GM12891 (cell line): ENCODE measurements around the gene AKAP5.

ENCODE experiments used
- PAX5 ChIP-seq: IDR thresholded peaks from 2 replicates; pipeline ENCODE4 v1.6.1; 2011; ENCODE audit warnings: low read length, moderate library complexity, mild to moderate bottlenecking; ENCODE audit not compliant: insufficient read depth, severe bottlenecking
- POLR2A ChIP-seq: IDR thresholded peaks from 2 replicates; pipeline ENCODE4 v1.6.1; 2011; ENCODE audit warnings: low read depth, low read length, control low read depth
- POLR2AphosphoS5 ChIP-seq: IDR thresholded peaks from 2 replicates; pipeline ENCODE4 v1.6.1; 2011; ENCODE audit warnings: low read depth, low read length, control low read depth
- TAF1 ChIP-seq: IDR thresholded peaks from 2 replicates; pipeline ENCODE4 v1.6.1; 2011; ENCODE audit warnings: low read depth, low read length, control low read depth

- TF ChIP-seq POLR2AphosphoS5 = no peak
- no peak for TF ChIP-seq POLR2A
- no peak for TF ChIP-seq TAF1
- TF ChIP-seq PAX5 = no peak
Measured at GRCh38 chr14:64476438-64476837, 11.1 kb downstream of the AKAP5 start.
